ENCODE data around the gene OBSCN.

DNA sequence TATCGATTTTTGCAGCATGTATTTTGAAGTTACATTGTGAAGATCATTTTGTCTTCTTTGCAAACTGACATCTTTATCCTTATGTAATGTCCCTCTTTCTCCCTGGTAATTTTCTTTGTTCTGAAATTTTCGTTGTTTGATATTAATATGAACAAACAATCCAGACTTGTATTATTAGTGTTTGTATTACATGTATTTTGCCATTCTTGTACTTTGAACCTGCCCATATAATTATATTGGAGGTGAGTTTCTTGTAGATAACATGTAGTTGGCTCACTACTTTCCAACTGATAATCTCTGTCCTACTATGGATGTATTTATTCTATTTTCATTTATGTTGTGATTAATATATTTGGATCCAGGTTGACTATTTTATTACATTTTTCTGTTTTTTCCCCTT lies 27.1 kb downstream of the OBSCN start:
- TF ChIP-seq, protein P1, sequence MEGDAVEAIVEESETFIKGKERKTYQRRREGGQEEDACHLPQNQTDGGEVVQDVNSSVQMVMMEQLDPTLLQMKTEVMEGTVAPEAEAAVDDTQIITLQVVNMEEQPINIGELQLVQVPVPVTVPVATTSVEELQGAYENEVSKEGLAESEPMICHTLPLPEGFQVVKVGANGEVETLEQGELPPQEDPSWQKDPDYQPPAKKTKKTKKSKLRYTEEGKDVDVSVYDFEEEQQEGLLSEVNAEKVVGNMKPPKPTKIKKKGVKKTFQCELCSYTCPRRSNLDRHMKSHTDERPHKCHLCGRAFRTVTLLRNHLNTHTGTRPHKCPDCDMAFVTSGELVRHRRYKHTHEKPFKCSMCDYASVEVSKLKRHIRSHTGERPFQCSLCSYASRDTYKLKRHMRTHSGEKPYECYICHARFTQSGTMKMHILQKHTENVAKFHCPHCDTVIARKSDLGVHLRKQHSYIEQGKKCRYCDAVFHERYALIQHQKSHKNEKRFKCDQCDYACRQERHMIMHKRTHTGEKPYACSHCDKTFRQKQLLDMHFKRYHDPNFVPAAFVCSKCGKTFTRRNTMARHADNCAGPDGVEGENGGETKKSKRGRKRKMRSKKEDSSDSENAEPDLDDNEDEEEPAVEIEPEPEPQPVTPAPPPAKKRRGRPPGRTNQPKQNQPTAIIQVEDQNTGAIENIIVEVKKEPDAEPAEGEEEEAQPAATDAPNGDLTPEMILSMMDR (IDR thresholded peaks at IDR 0.05 in 2 of 3, conservative IDR thresholded peaks at IDR 0.05 in 1 of 3; ENCODE audit: control insufficient read depth in 2 of 3, extremely low read depth in 1 of 3, insufficient read depth in 1 of 3, low read depth in 3 of 3, low read length in 3 of 3): no peak
- no peak for TF ChIP-seq ESRRA (IDR thresholded peaks at IDR 0.05; ENCODE audit: low read length)
- TF ChIP-seq, protein P2, sequence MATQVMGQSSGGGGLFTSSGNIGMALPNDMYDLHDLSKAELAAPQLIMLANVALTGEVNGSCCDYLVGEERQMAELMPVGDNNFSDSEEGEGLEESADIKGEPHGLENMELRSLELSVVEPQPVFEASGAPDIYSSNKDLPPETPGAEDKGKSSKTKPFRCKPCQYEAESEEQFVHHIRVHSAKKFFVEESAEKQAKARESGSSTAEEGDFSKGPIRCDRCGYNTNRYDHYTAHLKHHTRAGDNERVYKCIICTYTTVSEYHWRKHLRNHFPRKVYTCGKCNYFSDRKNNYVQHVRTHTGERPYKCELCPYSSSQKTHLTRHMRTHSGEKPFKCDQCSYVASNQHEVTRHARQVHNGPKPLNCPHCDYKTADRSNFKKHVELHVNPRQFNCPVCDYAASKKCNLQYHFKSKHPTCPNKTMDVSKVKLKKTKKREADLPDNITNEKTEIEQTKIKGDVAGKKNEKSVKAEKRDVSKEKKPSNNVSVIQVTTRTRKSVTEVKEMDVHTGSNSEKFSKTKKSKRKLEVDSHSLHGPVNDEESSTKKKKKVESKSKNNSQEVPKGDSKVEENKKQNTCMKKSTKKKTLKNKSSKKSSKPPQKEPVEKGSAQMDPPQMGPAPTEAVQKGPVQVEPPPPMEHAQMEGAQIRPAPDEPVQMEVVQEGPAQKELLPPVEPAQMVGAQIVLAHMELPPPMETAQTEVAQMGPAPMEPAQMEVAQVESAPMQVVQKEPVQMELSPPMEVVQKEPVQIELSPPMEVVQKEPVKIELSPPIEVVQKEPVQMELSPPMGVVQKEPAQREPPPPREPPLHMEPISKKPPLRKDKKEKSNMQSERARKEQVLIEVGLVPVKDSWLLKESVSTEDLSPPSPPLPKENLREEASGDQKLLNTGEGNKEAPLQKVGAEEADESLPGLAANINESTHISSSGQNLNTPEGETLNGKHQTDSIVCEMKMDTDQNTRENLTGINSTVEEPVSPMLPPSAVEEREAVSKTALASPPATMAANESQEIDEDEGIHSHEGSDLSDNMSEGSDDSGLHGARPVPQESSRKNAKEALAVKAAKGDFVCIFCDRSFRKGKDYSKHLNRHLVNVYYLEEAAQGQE (IDR thresholded peaks at IDR 0.05; ENCODE audit: low read depth, low read length): no peak
- no peak for TF ChIP-seq CEBPB (IDR thresholded peaks at IDR 0.05; ENCODE audit: borderline replicate concordance in 1 of 2, low read depth in 2 of 2, low read length in 2 of 2)
- no peak for TF ChIP-seq DPF2 (IDR thresholded peaks at IDR 0.05)
- no peak for TF ChIP-seq HDAC2 (IDR thresholded peaks at IDR 0.05)
